ENCODE measurements around the gene TCF15.

- TF ChIP-seq CTCF (IDR thresholded peaks at IDR 0.05) (no peak), EP300 (IDR thresholded peaks at IDR 0.05; ENCODE audit: low read depth) (no peak), POLR2A (IDR thresholded peaks at IDR 0.05) (no peak), POLR2AphosphoS5 (IDR thresholded peaks at IDR 0.05) (no peak)
Measured at GRCh38 chr20:603116-603640, 6.9 kb downstream of the TCF15 start.

Data from transverse colon (tissue), 4 donors.